B cell (primary cell): ENCODE results near the gene LACTB. TPM values are rescaled to one million over a fixed set of nuclear protein-coding genes. Genes with fewer than 3 reads are reported as not detected.

Experiments
- ATAC-seq: fragments of 200-7000 bp; cut with Tn5 transposase; one replicate; pipeline ENCODE4 v1.10.0; 2021; ENCODE audit warnings: low read depth, mild to moderate bottlenecking, moderate number of reproducible peaks, moderate library complexity
- CTCF ChIA-PET: fragments of 350-600 bp; sonication (Branson Sonifier 250); formaldehyde crosslinking; loops from one replicate; lab custom pipeline; 2021; ENCODE audit warnings: antibody characterized with exemption, inconsistent platforms; lab: Charles Lee
- POLR2A ChIA-PET: fragments of 350-600 bp; sonication (Branson Sonifier 250); formaldehyde crosslinking; loops from one replicate; lab custom pipeline; 2021; ENCODE audit warnings: antibody characterized with exemption; lab: Charles Lee
- DNase-seq: peaks from one replicate; pipeline ENCODE4 v3.0.0; 2013
- H2AFZ ChIP-seq: 2 replicates; pipeline ENCODE4 v1.6.1; 2012; ENCODE audit warnings: mild to moderate bottlenecking, low read depth, low read length; ENCODE audit not compliant: insufficient read depth, poor library complexity, severe bottlenecking
- H3K27ac ChIP-seq, 2 donors: 1 replicate in 1 of 2; 2 replicates in 1 of 2; pipeline ENCODE4 v1.5.1; 2012 to 2013; ENCODE audit warnings: low read length in 2 of 2, mild to moderate bottlenecking in 2 of 2, moderate library complexity in 1 of 2
- H3K27me3 ChIP-seq, 4 experiments: fragments of 200-600 bp in 1 of 4; sonication (generic) in 1 of 4; replicated peaks in 1 of 4; 1 replicate in 2 of 4; 2 replicates in 2 of 4; pipeline versions ENCODE4 v1.6.1 to v1.7.0; 2013 to 2016; ENCODE audit warnings: low read length in 3 of 4, mild to moderate bottlenecking in 2 of 4, mixed read lengths in 1 of 4, moderate library complexity in 1 of 4; ENCODE audit not compliant: insufficient read depth in 4 of 4, control insufficient read depth in 3 of 4; ENCODE audit errors: control extremely low read depth in 1 of 4
- H3K36me3 ChIP-seq, 2 experiments: replicated peaks in 1 of 2; 1 replicate in 1 of 2; 2 replicates in 1 of 2; pipeline versions ENCODE4 v1.6.1 to v1.7.1; 2013; ENCODE audit warnings: low read length in 1 of 2; ENCODE audit not compliant: insufficient read depth in 2 of 2, control insufficient read depth in 1 of 2; ENCODE audit errors: control extremely low read depth in 1 of 2, extremely low read depth in 1 of 2
- H3K4me1 ChIP-seq, 2 donors: fragments of 200-600 bp in 1 of 2; sonication (generic) in 1 of 2; 1 replicate in 1 of 2; 2 replicates in 1 of 2; pipeline versions ENCODE4 v1.5.1 to v1.6.1; 2013 to 2017; ENCODE audit warnings: low read length in 2 of 2; ENCODE audit not compliant: control insufficient read depth in 2 of 2, insufficient read depth in 2 of 2
- H3K4me2 ChIP-seq: replicated peaks from 2 replicates; pipeline ENCODE3; 2012; ENCODE audit warnings: mild to moderate bottlenecking, low read depth, low read length; ENCODE audit not compliant: poor library complexity, severe bottlenecking
- H3K4me3 ChIP-seq, 5 experiments: fragments of 200-600 bp in 1 of 5; sonication (generic) in 1 of 5; 1 replicate in 3 of 5; 2 replicates in 2 of 5; pipeline versions ENCODE4 v1.5.1 to v1.7.0; 2011 to 2016; ENCODE audit warnings: low read length in 4 of 5, mild to moderate bottlenecking in 4 of 5, low read depth in 2 of 5, control low read depth in 1 of 5, moderate library complexity in 1 of 5; ENCODE audit not compliant: insufficient read depth in 1 of 5; ENCODE audit errors: control extremely low read depth in 1 of 5, extremely low read depth in 1 of 5
- H3K79me2 ChIP-seq: fragments of 200-600 bp; sonication (generic); one replicate; pipeline ENCODE4 v1.6.0; 2016; ENCODE audit warnings: low read length; ENCODE audit not compliant: control insufficient read depth, insufficient read depth
- H3K9ac ChIP-seq: fragments of 200-600 bp; sonication (generic); 2 replicates; pipeline ENCODE4 v1.6.1; 2017; ENCODE audit warnings: mild to moderate bottlenecking, low read length, moderate library complexity
- H3K9me3 ChIP-seq, 3 donors: one replicate each; pipeline versions ENCODE4 v1.6.1 to v1.7.1; 2013; ENCODE audit warnings: low read length in 2 of 3; ENCODE audit not compliant: control insufficient read depth in 2 of 3, insufficient read depth in 1 of 3; ENCODE audit errors: control extremely low read depth in 1 of 3
- H4K20me1 ChIP-seq: 2 replicates; pipeline ENCODE4 v1.6.0; 2012; ENCODE audit warnings: mild to moderate bottlenecking, low read length; ENCODE audit not compliant: insufficient read depth, control insufficient read depth, poor library complexity, severe bottlenecking
- H3K27ac Mint-ChIP-seq: one replicate; pipeline ENCODE4 v1.8.0; 2021; ENCODE audit warnings: mixed read lengths
- H3K27me3 Mint-ChIP-seq: one replicate; pipeline ENCODE4 v1.8.0; 2021; ENCODE audit warnings: mixed read lengths
- H3K4me1 Mint-ChIP-seq: one replicate; pipeline ENCODE4 v1.8.0; 2021; ENCODE audit warnings: mixed read lengths
- H3K4me3 Mint-ChIP-seq: one replicate; pipeline ENCODE4 v1.8.0; 2021; ENCODE audit warnings: mixed read lengths
- H3K9me3 Mint-ChIP-seq: one replicate; pipeline ENCODE4 v1.8.0; 2022; ENCODE audit warnings: mixed read lengths; ENCODE audit not compliant: insufficient read depth
- CTCF ChIP-seq: fragments of 200-600 bp; IDR thresholded peaks from one replicate; pipeline ENCODE4 v1.8.0; 2022; ENCODE audit warnings: antibody characterized with exemption, mild to moderate bottlenecking
- EZH2 ChIP-seq: IDR thresholded peaks from 2 replicates; pipeline ENCODE4 v1.6.1; 2012; ENCODE audit warnings: borderline replicate concordance, low read depth, mild to moderate bottlenecking, moderate library complexity, low read length; ENCODE audit not compliant: insufficient read depth, poor library complexity, severe bottlenecking
- WGBS: methylation state at CpG from one replicate; pipeline ENCODE4 v1.1.5; 2013; ENCODE audit warnings: missing lambda C conversion rate; ENCODE audit not compliant: insufficient coverage; 5-methylcytosine and 5-hydroxymethylcytosine counted together
- intact Hi-C: fragments of 100-400 bp; cut with micrococcal nuclease; formaldehyde crosslinking; loops from one replicate; pipeline ENCODE4 v1.10.0; 2022
- polyA plus RNA-seq: library from polyadenylated mRNA; depleted of rRNA; stranded (reverse); fragments of >200 nt; gene quantifications from 2 replicates; pipeline ENCODE4 v1.2.3, GENCODE V29; 2012
- total RNA-seq, 2 donors: library from RNA; stranded (reverse); fragments of 120-200 nt in 1 of 2; gene quantifications; 1 replicate in 1 of 2; 2 replicates in 1 of 2; pipeline versions ENCODE4 v1.2.3 to v1.2.4, GENCODE V29; 2013 to 2022

The LACTB gene
- total and polyA plus RNA-seq, 2 donors (not counting 1 experiment from before 2014, with no cell fraction given) = 5.0 to 20.0 TPM

GRCh38 chr15:63176302-63176701, 54.6 kb downstream of the LACTB start:
- no peak overlapping the region for H3K9ac ChIP-seq
- H3K79me2 ChIP-seq = no peaks in the 10 kb centered on the region
- H3K4me3 ChIP-seq = no peak overlapping the region
- POLR2A ChIA-PET = no interaction called here
- H2AFZ ChIP-seq = no peak overlapping the region
- Mint-ChIP-seq H3K27me3 (no peaks in the 10 kb centered on the region), H3K27ac (no peak overlapping the region), H3K9me3 (no peaks in the 10 kb centered on the region), H3K4me3 (no peak overlapping the region), H3K4me1 (no peaks in the 10 kb centered on the region)
- CTCF ChIA-PET = no interaction called here
- DNase-seq (no peak), ATAC-seq (no peak)
- H3K36me3 ChIP-seq = no peaks in the 10 kb centered on the region
- H3K4me2 ChIP-seq = no peak overlapping the region
- TF ChIP-seq EZH2 = no peak
- no peak for TF ChIP-seq CTCF
- 100% methylated on average over 1 of the region's 3 CpGs for WGBS
- intact Hi-C loops = no loop called here
- H4K20me1 ChIP-seq = no peaks in the 10 kb centered on the region
- no peaks in the 10 kb centered on the region for H3K9me3 ChIP-seq
- H3K27ac ChIP-seq = no peak overlapping the region
- H3K4me1 ChIP-seq = no peaks in the 10 kb centered on the region
- H3K27me3 ChIP-seq = no peaks in the 10 kb centered on the region

GRCh38 chr15:63178034-63178433, 56.4 kb downstream of the LACTB start:
- no peaks in the 10 kb centered on the region for H3K4me1 ChIP-seq
- H3K9ac ChIP-seq = no peak overlapping the region
- no peaks in the 10 kb centered on the region for H3K27me3 Mint-ChIP-seq
- no peak overlapping the region for H2AFZ ChIP-seq
- no peak for TF ChIP-seq EZH2
- TF ChIP-seq CTCF = no peak
- WGBS = 80% methylated on average over 3 of the region's 5 CpGs
- ATAC-seq (no peak), DNase-seq (no peak)
- intact Hi-C loops = no loop called here
- H3K4me1 Mint-ChIP-seq = no peaks in the 10 kb centered on the region
- H3K79me2 ChIP-seq = no peaks in the 10 kb centered on the region
- H3K9me3 Mint-ChIP-seq = no peaks in the 10 kb centered on the region
- no peak overlapping the region for H3K4me2 ChIP-seq
- H4K20me1 ChIP-seq = no peaks in the 10 kb centered on the region
- H3K27ac Mint-ChIP-seq = no peak overlapping the region
- H3K4me3 ChIP-seq = no peak overlapping the region
- ChIA-PET POLR2A (no interaction called here), CTCF (no interaction called here)
- H3K9me3 ChIP-seq = no peaks in the 10 kb centered on the region
- no peak overlapping the region for H3K27ac ChIP-seq
- no peak overlapping the region for H3K4me3 Mint-ChIP-seq
- no peaks in the 10 kb centered on the region for H3K27me3 ChIP-seq
- H3K36me3 ChIP-seq = no peaks in the 10 kb centered on the region
